Sigmoid colon (tissue), 7 donors: ENCODE results near the gene MYH7B. TPM values are rescaled to one million over a fixed set of nuclear protein-coding genes. Genes with fewer than 3 reads are reported as not detected.

Source experiments
- DNase-seq: peaks from one replicate; pipeline ENCODE4 v3.0.0-alpha.2; 2019
- H3K27ac ChIP-seq, 4 donors: fragments of 200-600 bp; sonication (generic); one replicate each; pipeline ENCODE4 v1.5.1; 2016 to 2019; ENCODE audit warnings: mild to moderate bottlenecking in 1 of 4
- H3K27me3 ChIP-seq, 3 donors: fragments of 200-600 bp; sonication (generic); one replicate each; pipeline ENCODE4 v1.5.1; 2019; ENCODE audit warnings: mild to moderate bottlenecking in 1 of 3
- H3K36me3 ChIP-seq, 4 donors: fragments of 200-600 bp; sonication (generic); one replicate each; pipeline ENCODE4 v1.5.1; 2016 to 2019
- H3K4me1 ChIP-seq, 4 donors: fragments of 200-600 bp; sonication (generic); one replicate each; pipeline ENCODE4 v1.5.1; 2017 to 2019
- H3K4me3 ChIP-seq, 4 donors: fragments of 200-600 bp; sonication (generic); one replicate each; pipeline ENCODE4 v1.5.1; 2017 to 2019; ENCODE audit warnings: mild to moderate bottlenecking in 2 of 4, moderate library complexity in 1 of 4
- H3K9me3 ChIP-seq, 4 donors: fragments of 200-600 bp in 3 of 4; sonication (generic) in 3 of 4; one replicate each; pipeline versions ENCODE4 v1.5.1 to v1.6.1; 2013 to 2019
- EP300 ChIP-seq, 4 donors: sonication (generic); formaldehyde crosslinking; IDR thresholded peaks; one replicate each; pipeline ENCODE4 v1.6.1; 2017; ENCODE audit warnings: antibody characterized with exemption in 4 of 4
- POLR2A ChIP-seq, 2 donors: fragments of 450-650 bp; IDR thresholded peaks; one replicate each; pipeline ENCODE4 v1.6.1; 2016; ENCODE audit warnings: antibody characterized with exemption in 2 of 2, mild to moderate bottlenecking in 2 of 2, moderate library complexity in 2 of 2
- POLR2AphosphoS5 ChIP-seq, 4 donors: sonication (generic); formaldehyde crosslinking; IDR thresholded peaks; one replicate each; pipeline ENCODE4 v1.6.1; 2017; ENCODE audit warnings: antibody characterized with exemption in 4 of 4
- WGBS, 2 donors: extraction: QIAGEN DNeasy Blood & Tissue Kit; methylation state at CpG; one replicate each; pipeline ENCODE4 v1.1.7; 2013; 5-methylcytosine and 5-hydroxymethylcytosine counted together
- intact Hi-C: fragments of 100-400 bp; cut with DNase I; formaldehyde crosslinking; loops from one replicate; pipeline ENCODE4 v1.15.1; 2023
- polyA plus RNA-seq, 3 donors: library from polyadenylated mRNA; stranded (reverse); fragments of 200-250 nt; gene quantifications; one replicate each; pipeline ENCODE4 v1.2.3, GENCODE V29; 2013
- total RNA-seq, 4 donors: library from RNA; depleted of rRNA; stranded (reverse); fragments of >200 nt; gene quantifications; one replicate each; pipeline ENCODE4 v1.1.0, GENCODE V29; 2016
- TF ChIP-seq, protein P1 (sequence below), 4 experiments: fragments of 450-650 bp in 3 of 4; fragments of 200-600 bp in 1 of 4; IDR thresholded peaks; one replicate each; pipeline ENCODE4 v1.5.1; 2016 to 2019; ENCODE audit warnings: antibody characterized with exemption in 4 of 4, mild to moderate bottlenecking in 3 of 4, moderate library complexity in 2 of 4
- donor health status: healthy with polysubstance abuse.
- donor health status: Bipolar disorder and iron deficiency.
- donor health status: healthy.

Gene MYH7B
- total and polyA plus RNA-seq, 7 donors = under 0.01 to 1.6 (median 0.66) TPM

DNA sequence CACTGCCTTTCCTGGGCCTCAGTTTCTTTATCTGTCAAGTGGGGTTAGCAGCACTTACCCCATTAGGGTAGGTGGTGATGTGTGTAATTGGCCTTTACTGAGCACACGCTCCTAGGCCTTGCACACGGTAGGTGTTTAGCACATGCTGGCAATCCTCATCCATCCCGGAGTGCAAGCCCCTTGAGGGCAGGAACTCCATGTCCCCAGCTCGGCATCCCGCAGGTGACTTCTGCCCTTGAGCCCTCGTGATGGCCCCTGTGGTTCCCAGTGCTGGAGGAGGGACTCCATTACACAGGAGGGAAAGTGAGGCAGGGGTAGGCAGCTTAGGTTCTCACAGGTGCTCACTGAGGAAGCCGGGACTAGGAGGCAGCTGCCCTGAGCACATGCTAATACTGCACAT lies 40.0 kb downstream of the MYH7B start:
- peaks cover 0 to 13% (median 11%) of the 10 kb centered on the region in 4 donors for H3K4me1 ChIP-seq
- DNase-seq = no peak
- no peaks in the 10 kb centered on the region for H3K9me3 ChIP-seq
- intact Hi-C loops = no loop called here
- peaks cover 10 to 65% (median 33%) of the 10 kb centered on the region in 4 donors for H3K36me3 ChIP-seq
- WGBS, 2 donors = 91 to 96% methylated on average over 7 of the region's 7 CpGs
- H3K27me3 ChIP-seq = no peaks in the 10 kb centered on the region
- no peak overlapping the region for H3K27ac ChIP-seq
- no peak for TF ChIP-seq POLR2A (IDR thresholded peaks at IDR 0.05)
- no peak for TF ChIP-seq POLR2AphosphoS5 (IDR thresholded peaks at IDR 0.05)
- no peak for TF ChIP-seq EP300 (IDR thresholded peaks at IDR 0.05)
- TF ChIP-seq, protein P1, sequence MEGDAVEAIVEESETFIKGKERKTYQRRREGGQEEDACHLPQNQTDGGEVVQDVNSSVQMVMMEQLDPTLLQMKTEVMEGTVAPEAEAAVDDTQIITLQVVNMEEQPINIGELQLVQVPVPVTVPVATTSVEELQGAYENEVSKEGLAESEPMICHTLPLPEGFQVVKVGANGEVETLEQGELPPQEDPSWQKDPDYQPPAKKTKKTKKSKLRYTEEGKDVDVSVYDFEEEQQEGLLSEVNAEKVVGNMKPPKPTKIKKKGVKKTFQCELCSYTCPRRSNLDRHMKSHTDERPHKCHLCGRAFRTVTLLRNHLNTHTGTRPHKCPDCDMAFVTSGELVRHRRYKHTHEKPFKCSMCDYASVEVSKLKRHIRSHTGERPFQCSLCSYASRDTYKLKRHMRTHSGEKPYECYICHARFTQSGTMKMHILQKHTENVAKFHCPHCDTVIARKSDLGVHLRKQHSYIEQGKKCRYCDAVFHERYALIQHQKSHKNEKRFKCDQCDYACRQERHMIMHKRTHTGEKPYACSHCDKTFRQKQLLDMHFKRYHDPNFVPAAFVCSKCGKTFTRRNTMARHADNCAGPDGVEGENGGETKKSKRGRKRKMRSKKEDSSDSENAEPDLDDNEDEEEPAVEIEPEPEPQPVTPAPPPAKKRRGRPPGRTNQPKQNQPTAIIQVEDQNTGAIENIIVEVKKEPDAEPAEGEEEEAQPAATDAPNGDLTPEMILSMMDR (IDR thresholded peaks at IDR 0.05) = no peak
- no peak overlapping the region for H3K4me3 ChIP-seq

DNA sequence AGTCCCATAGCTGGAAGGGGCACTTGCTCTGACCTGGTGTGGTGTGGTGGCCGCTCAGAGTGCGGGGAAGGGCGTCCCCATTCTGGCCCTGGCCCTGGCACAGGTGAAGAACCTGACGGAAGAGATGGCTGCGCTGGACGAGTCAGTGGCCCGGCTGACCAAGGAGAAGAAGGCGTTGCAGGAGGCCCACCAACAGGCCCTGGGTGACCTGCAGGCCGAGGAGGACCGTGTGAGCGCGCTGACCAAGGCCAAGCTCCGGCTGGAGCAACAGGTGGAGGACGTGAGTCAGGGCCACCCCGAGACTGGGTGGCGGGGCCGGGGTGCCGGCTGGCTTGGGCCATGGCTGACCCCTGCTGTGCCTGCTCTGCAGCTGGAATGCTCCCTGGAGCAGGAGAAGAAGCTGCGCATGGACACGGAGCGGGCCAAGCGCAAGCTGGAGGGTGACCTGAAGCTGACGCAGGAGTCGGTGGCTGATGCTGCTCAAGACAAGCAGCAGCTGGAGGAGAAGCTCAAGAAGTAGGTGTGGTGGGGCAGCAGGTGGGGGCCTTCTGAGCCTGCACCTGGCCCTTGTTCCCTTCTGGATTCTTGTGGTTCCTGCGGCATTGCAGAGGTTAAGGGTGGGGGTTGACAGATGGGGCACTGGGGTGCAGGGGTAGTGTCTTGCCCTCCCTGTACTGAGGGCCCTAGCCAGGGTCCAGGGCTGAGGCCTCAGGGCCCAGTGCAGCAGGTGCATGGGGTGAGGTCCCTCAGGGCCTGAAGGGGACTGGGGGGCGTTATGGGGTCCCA lies 40.8 kb downstream of the MYH7B start:
- peaks cover 0 to 13% (median 11%) of the 10 kb centered on the region in 4 donors for H3K4me1 ChIP-seq
- peaks cover 10 to 72% (median 40%) of the 10 kb centered on the region in 4 donors for H3K36me3 ChIP-seq
- H3K9me3 ChIP-seq = no peaks in the 10 kb centered on the region
- no peaks in the 10 kb centered on the region for H3K27me3 ChIP-seq
- TF ChIP-seq POLR2AphosphoS5 (IDR thresholded peaks at IDR 0.05) (no peak), EP300 (IDR thresholded peaks at IDR 0.05) (no peak), POLR2A (IDR thresholded peaks at IDR 0.05) (no peak)
- TF ChIP-seq, protein P1 (IDR thresholded peaks at IDR 0.05) = no peak
- WGBS, 2 donors = 93 to 96% methylated on average over 26 of the region's 26 CpGs
- DNase-seq = no peak
- intact Hi-C loops = no loop called here
- H3K4me3 ChIP-seq = no peak overlapping the region
- no peak overlapping the region for H3K27ac ChIP-seq

DNA sequence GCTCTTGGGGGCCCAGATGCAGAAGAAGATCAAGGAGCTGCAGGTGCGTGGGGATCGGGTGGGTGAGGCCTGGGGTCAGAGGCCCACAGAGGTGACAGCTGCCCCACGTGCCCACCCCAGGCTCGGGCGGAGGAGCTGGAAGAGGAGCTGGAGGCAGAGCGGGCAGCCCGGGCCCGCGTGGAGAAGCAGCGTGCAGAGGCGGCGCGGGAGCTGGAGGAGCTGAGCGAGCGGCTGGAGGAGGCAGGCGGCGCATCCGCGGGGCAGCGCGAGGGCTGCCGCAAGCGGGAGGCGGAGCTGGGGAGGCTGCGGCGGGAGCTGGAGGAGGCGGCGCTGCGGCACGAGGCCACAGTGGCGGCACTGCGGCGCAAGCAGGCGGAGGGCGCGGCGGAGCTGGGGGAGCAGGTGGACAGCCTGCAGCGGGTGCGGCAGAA lies 41.5 kb downstream of the MYH7B start:
- no peak for DNase-seq
- Histone ChIP-seq H3K4me3 (peak overlapping the region in 1 of 4 donors; percentile 4), H3K27ac (no peak overlapping the region), H3K27me3 (no peaks in the 10 kb centered on the region), H3K4me1 (peaks cover 0 to 13% (median 11%) of the 10 kb centered on the region in 4 donors), H3K36me3 (peaks cover 16 to 79% (median 47%) of the 10 kb centered on the region in 4 donors), H3K9me3 (no peaks in the 10 kb centered on the region)
- WGBS, 2 donors = 20 to 47% methylated on average over 39 of the region's 39 CpGs
- intact Hi-C loops = no loop called here
- no peak for TF ChIP-seq POLR2A (IDR thresholded peaks at IDR 0.05)
- TF ChIP-seq, protein P1 (IDR thresholded peaks at IDR 0.05) = no peak

DNA sequence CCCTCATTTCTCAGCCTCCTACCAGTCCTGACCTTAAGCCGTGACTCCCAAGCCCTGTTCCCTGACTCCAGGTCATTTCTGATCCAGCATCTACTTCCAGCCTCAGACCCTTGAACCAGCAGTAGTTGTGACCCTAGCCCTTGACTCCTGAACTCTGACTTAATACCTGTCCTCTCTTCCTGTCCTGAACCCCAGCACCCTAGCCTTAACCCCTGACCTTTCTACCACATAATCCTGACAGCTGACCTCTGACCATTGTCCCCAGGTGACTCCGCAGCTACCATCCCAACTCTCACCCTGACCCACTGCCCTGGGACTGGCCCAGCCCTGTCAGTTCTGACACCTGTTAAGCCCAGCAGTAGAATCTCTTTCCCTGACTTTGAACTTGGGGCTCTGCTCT lies 42.1 kb downstream of the MYH7B start:
- 64 to 85% methylated on average over 2 of the region's 2 CpGs for whole genome bisulfite sequencing, 2 donors
- H3K27ac ChIP-seq = no peak overlapping the region

More for the DNA sequence above, 42.1 kb downstream of the MYH7B start:
- Histone ChIP-seq H3K36me3 (peaks cover 22 to 86% (median 52%) of the 10 kb centered on the region in 4 donors), H3K4me1 (peaks cover 0 to 13% (median 11%) of the 10 kb centered on the region in 4 donors), H3K27me3 (no peaks in the 10 kb centered on the region), H3K9me3 (no peaks in the 10 kb centered on the region), H3K4me3 (no peak overlapping the region)
- intact Hi-C loops = no loop called here
- DNase-seq = no peak
- TF ChIP-seq, protein P1 (IDR thresholded peaks at IDR 0.05) = no peak
- TF ChIP-seq POLR2AphosphoS5 (IDR thresholded peaks at IDR 0.05) = no peak
- TF ChIP-seq POLR2A (IDR thresholded peaks at IDR 0.05) = no peak
- no peak for TF ChIP-seq EP300 (IDR thresholded peaks at IDR 0.05)
